Endothelial cell of umbilical vein (primary cell): ENCODE data around the gene USH1C. TPM values are rescaled to one million over a fixed set of nuclear protein-coding genes. Genes with fewer than 3 reads are reported as not detected.

ENCODE experiments used
- BruUV-seq: library from RNA; stranded (reverse); fragments of 400-500 nt; replicated peaks from 2 replicates; lab custom pipeline; 2021; lab: Mats Ljungman, UMichigan
- CTCF ChIA-PET: fragments of 300-600, 350-600 bp; sonication (Branson Sonifier 250); formaldehyde crosslinking; loops from one replicate; lab custom pipeline; 2021; ENCODE audit warnings: antibody characterized with exemption, inconsistent platforms; lab: Charles Lee
- POLR2A ChIA-PET: fragments of 300-600, 350-600 bp; sonication (Branson Sonifier 250); formaldehyde crosslinking; loops from one replicate; lab custom pipeline; 2021; ENCODE audit warnings: antibody characterized with exemption, inconsistent platforms; lab: Charles Lee
- DNase-seq: peaks from one replicate; pipeline ENCODE4 v3.0.0-alpha.2; 2011; ENCODE audit warnings: low read depth, low spot score
- FAIRE-seq: peaks from 2 replicates; lab custom pipeline; 2011; peaks lifted over from hg19 to GRCh38; lab: Jason Lieb, UNC
- H2AFZ ChIP-seq: 2 replicates; pipeline ENCODE4 v1.6.0; 2012; ENCODE audit warnings: low read depth, low read length, control low read depth, inconsistent platforms
- H3K27ac ChIP-seq: 2 replicates; pipeline ENCODE4 v1.5.1; 2011; ENCODE audit warnings: low read depth, mild to moderate bottlenecking, control low read depth, low read length, moderate library complexity; ENCODE audit not compliant: insufficient read depth
- H3K27me3 ChIP-seq, 2 experiments: 2 replicates each; pipeline versions ENCODE4 v1.6.0 to v1.6.1; 2011; ENCODE audit warnings: low read length in 2 of 2, mixed read lengths in 1 of 2; ENCODE audit not compliant: control insufficient read depth in 2 of 2, insufficient read depth in 2 of 2
- H3K36me3 ChIP-seq, 2 experiments: 2 replicates in 1 of 2; 3 replicates in 1 of 2; pipeline ENCODE4 v1.5.1; 2011; ENCODE audit warnings: low read length in 2 of 2, mild to moderate bottlenecking in 1 of 2, moderate library complexity in 1 of 2; ENCODE audit not compliant: control insufficient read depth in 2 of 2, insufficient read depth in 2 of 2; ENCODE audit errors: extremely low read depth in 1 of 2
- H3K4me1 ChIP-seq: 3 replicates; pipeline ENCODE4 v1.5.1; 2011; ENCODE audit warnings: mild to moderate bottlenecking, low read length; ENCODE audit not compliant: control insufficient read depth, insufficient read depth; ENCODE audit errors: extremely low read depth
- H3K4me2 ChIP-seq: 2 replicates; pipeline ENCODE4 v1.6.1; 2011; ENCODE audit warnings: low read length, control low read depth, mixed read lengths; ENCODE audit not compliant: insufficient read depth
- H3K4me3 ChIP-seq, 3 experiments: fragments of 200-600 bp in 1 of 3; sonication (generic), shearing (Covaris generic) in 1 of 3; replicated peaks in 1 of 3; 2 replicates each; pipeline ENCODE4 v1.5.1; 2011 to 2016; ENCODE audit warnings: control low read depth in 3 of 3, low read length in 3 of 3, mild to moderate bottlenecking in 2 of 3, inconsistent platforms in 1 of 3, low read depth in 1 of 3, moderate library complexity in 1 of 3; ENCODE audit not compliant: insufficient read depth in 1 of 3
- H3K79me2 ChIP-seq: 2 replicates; pipeline ENCODE4 v1.6.0; 2012; ENCODE audit warnings: low read length, inconsistent platforms; ENCODE audit not compliant: control insufficient read depth, insufficient read depth
- H3K9ac ChIP-seq: replicated peaks from 2 replicates; pipeline ENCODE3; 2011; ENCODE audit warnings: low read length, control low read depth; ENCODE audit not compliant: insufficient read depth; ENCODE audit errors: extremely low read depth
- H3K9me1 ChIP-seq: replicated peaks from 3 replicates; pipeline ENCODE4 v1.6.0; 2011; ENCODE audit warnings: mild to moderate bottlenecking, low read length; ENCODE audit not compliant: control insufficient read depth, insufficient read depth; ENCODE audit errors: extremely low read depth
- H3K9me3 ChIP-seq: replicated peaks from 2 replicates; pipeline ENCODE4 v1.5.1; 2012; ENCODE audit warnings: low read length, inconsistent platforms; ENCODE audit not compliant: control insufficient read depth, insufficient read depth
- H4K20me1 ChIP-seq: replicated peaks from 2 replicates; pipeline ENCODE3; 2011; ENCODE audit warnings: mild to moderate bottlenecking, low read length; ENCODE audit not compliant: control insufficient read depth, insufficient read depth; ENCODE audit errors: extremely low read depth
- CTCF ChIP-seq, 2 donors: IDR thresholded peaks; 1 replicate in 1 of 2; 2 replicates in 1 of 2; pipeline ENCODE4 v1.5.1; 2011; ENCODE audit warnings: low read length in 2 of 2, mild to moderate bottlenecking in 2 of 2, moderate library complexity in 2 of 2, control low read depth in 1 of 2, inconsistent platforms in 1 of 2, low read depth in 1 of 2; ENCODE audit not compliant: insufficient read depth in 1 of 2; ENCODE audit errors: extremely low read depth in 1 of 2
- EZH2 ChIP-seq: IDR thresholded peaks from 2 replicates; pipeline ENCODE4 v1.6.1; 2012; ENCODE audit warnings: borderline replicate concordance, low read depth, mild to moderate bottlenecking, moderate library complexity, low read length, inconsistent platforms; ENCODE audit not compliant: severe bottlenecking
- FOS ChIP-seq: IDR thresholded peaks from 2 replicates; pipeline ENCODE4 v1.6.1; 2011; ENCODE audit warnings: mild to moderate bottlenecking, low read length, moderate library complexity, borderline replicate concordance; ENCODE audit not compliant: insufficient read depth
- GATA2 ChIP-seq: IDR thresholded peaks from 2 replicates; pipeline ENCODE4 v1.7.0; 2011; ENCODE audit warnings: low read depth, mild to moderate bottlenecking, moderate library complexity, mixed read lengths, low read length; ENCODE audit not compliant: insufficient read length, insufficient read depth
- JUN ChIP-seq: IDR thresholded peaks from 2 replicates; pipeline ENCODE4 v1.6.1; 2011; ENCODE audit warnings: borderline replicate concordance, low read depth; ENCODE audit not compliant: insufficient read length, insufficient read depth
- MYC ChIP-seq: IDR thresholded peaks from one replicate; pipeline ENCODE4 v1.6.1; 2011; ENCODE audit warnings: mild to moderate bottlenecking, low read depth, low read length
- POLR2A ChIP-seq: IDR thresholded peaks from 2 replicates; pipeline ENCODE4 v1.6.1; 2012; ENCODE audit warnings: low read depth, mild to moderate bottlenecking, control low read depth, low read length
- POLR2AphosphoS5 ChIP-seq: IDR thresholded peaks from 2 replicates; pipeline ENCODE4 v1.6.1; 2012; ENCODE audit warnings: low read depth, mild to moderate bottlenecking, control low read depth, low read length, moderate library complexity; ENCODE audit not compliant: insufficient read depth
- dilution Hi-C: fragments of 300-500 bp; cut with MboI; formaldehyde crosslinking; loops from one replicate; pipeline ENCODE4 v1.15.0; 2019; ENCODE audit warnings: low sequenced_read_pairs; ENCODE audit not compliant: extremely low pct_ligation_motif_present
- intact Hi-C: fragments of 100-400 bp; cut with micrococcal nuclease; formaldehyde crosslinking; loops from one replicate; pipeline ENCODE4 v1.10.0; 2022
- polyA plus RNA-seq, 4 experiments: library from polyadenylated mRNA; depleted of rRNA in 3 of 4; stranded (reverse) in 3 of 4; unstranded in 1 of 4; fragments of >200 nt; gene quantifications; 2 replicates each; pipeline versions ENCODE4 v1.2.1 to v1.2.3, GENCODE V29; 2011 to 2012; ENCODE audit warnings: missing spikeins in 1 of 4
- total RNA-seq: library from RNA; stranded (reverse); gene quantifications from 2 replicates; pipeline ENCODE4 v1.2.3, GENCODE V29; 2021
- TF ChIP-seq, protein P1 (sequence below): IDR thresholded peaks from 2 replicates; pipeline ENCODE4 v1.6.1; 2011; ENCODE audit not compliant: insufficient read depth, insufficient read length

Gene USH1C
- total and polyA plus RNA-seq, 2 donors (not counting 3 experiments of a cell fraction or from before 2014, with no cell fraction given) = not detected

DNA sequence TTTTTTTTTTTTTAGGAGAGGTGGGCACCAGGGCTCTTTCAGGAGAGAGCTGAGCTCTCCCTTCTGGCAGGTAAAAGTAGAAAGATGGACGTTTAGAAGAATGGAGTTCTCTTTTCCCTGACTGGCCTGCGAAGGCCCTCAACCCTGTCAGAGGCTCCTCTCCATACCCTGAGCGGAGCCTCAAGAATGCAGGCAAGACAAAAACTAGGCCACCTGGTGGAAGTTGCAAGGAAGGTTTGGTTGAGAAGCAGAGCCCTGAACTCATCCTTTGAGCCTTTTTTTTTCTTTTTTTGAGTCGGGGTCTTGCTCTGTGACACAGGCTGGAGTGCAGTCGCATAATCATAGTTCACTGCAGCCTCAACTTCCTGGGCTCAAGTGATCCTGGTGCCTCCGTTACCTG is 4.2 kb upstream of the USH1C start:
- Histone ChIP-seq H3K27me3 (peaks cover 4 to 9% of the 10 kb centered on the region in 2 experiments), H3K36me3 (no peaks in the 10 kb centered on the region), H3K9me1 (no peaks in the 10 kb centered on the region), H3K27ac (no peak overlapping the region), H3K4me3 (no peak overlapping the region), H3K79me2 (no peaks in the 10 kb centered on the region), H3K9me3 (no peaks in the 10 kb centered on the region), H3K4me2 (no peak overlapping the region), H4K20me1 (no peaks in the 10 kb centered on the region), H2AFZ (no peak overlapping the region), H3K9ac (no peak overlapping the region), H3K4me1 (no peaks in the 10 kb centered on the region)
- CTCF ChIA-PET = no interaction called here
- BruUV-seq = no TSS peak
- intact Hi-C loops (no loop called here), dilution Hi-C loops (no loop called here)
- TF ChIP-seq GATA2 = no peak
- no peak for TF ChIP-seq EZH2
- DNase-seq (no peak), FAIRE-seq (no peak)
- POLR2A ChIA-PET = no interaction called here

DNA sequence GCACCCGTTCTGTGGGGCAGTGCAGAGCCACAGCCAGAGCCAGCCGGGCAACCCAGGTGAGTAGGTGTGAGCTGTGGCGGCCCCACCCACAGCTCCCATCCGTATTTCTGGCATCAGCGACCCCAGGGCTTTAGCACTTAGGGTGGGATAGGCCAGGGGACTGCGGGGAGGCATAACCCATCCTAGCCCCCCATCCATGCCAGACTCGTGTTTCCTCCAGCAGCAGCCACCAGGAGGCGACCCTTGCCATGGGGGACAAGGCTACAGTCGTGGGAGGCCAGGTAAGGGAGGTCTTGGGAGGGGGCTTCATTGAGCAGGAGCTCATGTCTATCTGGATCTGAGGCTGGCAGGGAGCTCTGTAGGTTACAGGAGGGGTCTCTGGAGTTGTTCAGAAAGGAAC is 3.7 kb upstream of the USH1C start:
- ChIA-PET POLR2A (no interaction called here), CTCF (interaction anchor here (1.4 kb wide), 1 partner anchor 9 kb away, joined by 3 read pairs; no protein-coding TSS in a partner anchor)
- Histone ChIP-seq H4K20me1 (no peaks in the 10 kb centered on the region), H3K27me3 (peaks cover 7 to 13% of the 10 kb centered on the region in 2 experiments), H2AFZ (no peak overlapping the region), H3K4me2 (no peak overlapping the region), H3K9me1 (no peaks in the 10 kb centered on the region), H3K4me3 (no peak overlapping the region), H3K4me1 (no peaks in the 10 kb centered on the region), H3K27ac (no peak overlapping the region), H3K9ac (no peak overlapping the region), H3K79me2 (no peaks in the 10 kb centered on the region), H3K36me3 (no peaks in the 10 kb centered on the region), H3K9me3 (no peaks in the 10 kb centered on the region)
- no TSS peak for BruUV-seq
- dilution Hi-C loops = no loop called here
- FAIRE-seq (no peak), DNase-seq (no peak)
- intact Hi-C loops = no loop called here
- TF ChIP-seq CTCF (IDR thresholded peaks at IDR 0.05; ENCODE audit: extremely low read depth in 1 of 2, insufficient read depth in 1 of 2, low read depth in 1 of 2, low read length in 2 of 2) (no peak), FOS (no peak), POLR2A (no peak), GATA2 (no peak), EZH2 (no peak), JUN (no peak), POLR2AphosphoS5 (no peak), MYC (no peak)
- TF ChIP-seq, protein P1, sequence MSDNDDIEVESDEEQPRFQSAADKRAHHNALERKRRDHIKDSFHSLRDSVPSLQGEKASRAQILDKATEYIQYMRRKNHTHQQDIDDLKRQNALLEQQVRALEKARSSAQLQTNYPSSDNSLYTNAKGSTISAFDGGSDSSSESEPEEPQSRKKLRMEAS = no peak
